Measurements from ENCODE around the gene NCKAP5L. TPM values are rescaled to one million over a fixed set of nuclear protein-coding genes. Genes with fewer than 3 reads are reported as not detected.

Gene NCKAP5L, protein sequence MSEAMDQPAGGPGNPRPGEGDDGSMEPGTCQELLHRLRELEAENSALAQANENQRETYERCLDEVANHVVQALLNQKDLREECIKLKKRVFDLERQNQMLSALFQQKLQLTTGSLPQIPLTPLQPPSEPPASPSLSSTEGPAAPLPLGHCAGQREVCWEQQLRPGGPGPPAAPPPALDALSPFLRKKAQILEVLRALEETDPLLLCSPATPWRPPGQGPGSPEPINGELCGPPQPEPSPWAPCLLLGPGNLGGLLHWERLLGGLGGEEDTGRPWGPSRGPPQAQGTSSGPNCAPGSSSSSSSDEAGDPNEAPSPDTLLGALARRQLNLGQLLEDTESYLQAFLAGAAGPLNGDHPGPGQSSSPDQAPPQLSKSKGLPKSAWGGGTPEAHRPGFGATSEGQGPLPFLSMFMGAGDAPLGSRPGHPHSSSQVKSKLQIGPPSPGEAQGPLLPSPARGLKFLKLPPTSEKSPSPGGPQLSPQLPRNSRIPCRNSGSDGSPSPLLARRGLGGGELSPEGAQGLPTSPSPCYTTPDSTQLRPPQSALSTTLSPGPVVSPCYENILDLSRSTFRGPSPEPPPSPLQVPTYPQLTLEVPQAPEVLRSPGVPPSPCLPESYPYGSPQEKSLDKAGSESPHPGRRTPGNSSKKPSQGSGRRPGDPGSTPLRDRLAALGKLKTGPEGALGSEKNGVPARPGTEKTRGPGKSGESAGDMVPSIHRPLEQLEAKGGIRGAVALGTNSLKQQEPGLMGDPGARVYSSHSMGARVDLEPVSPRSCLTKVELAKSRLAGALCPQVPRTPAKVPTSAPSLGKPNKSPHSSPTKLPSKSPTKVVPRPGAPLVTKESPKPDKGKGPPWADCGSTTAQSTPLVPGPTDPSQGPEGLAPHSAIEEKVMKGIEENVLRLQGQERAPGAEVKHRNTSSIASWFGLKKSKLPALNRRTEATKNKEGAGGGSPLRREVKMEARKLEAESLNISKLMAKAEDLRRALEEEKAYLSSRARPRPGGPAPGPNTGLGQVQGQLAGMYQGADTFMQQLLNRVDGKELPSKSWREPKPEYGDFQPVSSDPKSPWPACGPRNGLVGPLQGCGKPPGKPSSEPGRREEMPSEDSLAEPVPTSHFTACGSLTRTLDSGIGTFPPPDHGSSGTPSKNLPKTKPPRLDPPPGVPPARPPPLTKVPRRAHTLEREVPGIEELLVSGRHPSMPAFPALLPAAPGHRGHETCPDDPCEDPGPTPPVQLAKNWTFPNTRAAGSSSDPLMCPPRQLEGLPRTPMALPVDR (N-terminal part only)
- total RNA-seq (1 to 10 TPM; 9.2 to 9.8 TPM), total RNA-seq (6.5 to 39.4 (median 19.5) reads per million in 172 experiments)
- polyA plus RNA-seq (2013, experiment 1 of 2), result 6.9 TPM
- 6.6 TPM for polyA plus RNA-seq (2013, experiment 2 of 2)

DNA sequence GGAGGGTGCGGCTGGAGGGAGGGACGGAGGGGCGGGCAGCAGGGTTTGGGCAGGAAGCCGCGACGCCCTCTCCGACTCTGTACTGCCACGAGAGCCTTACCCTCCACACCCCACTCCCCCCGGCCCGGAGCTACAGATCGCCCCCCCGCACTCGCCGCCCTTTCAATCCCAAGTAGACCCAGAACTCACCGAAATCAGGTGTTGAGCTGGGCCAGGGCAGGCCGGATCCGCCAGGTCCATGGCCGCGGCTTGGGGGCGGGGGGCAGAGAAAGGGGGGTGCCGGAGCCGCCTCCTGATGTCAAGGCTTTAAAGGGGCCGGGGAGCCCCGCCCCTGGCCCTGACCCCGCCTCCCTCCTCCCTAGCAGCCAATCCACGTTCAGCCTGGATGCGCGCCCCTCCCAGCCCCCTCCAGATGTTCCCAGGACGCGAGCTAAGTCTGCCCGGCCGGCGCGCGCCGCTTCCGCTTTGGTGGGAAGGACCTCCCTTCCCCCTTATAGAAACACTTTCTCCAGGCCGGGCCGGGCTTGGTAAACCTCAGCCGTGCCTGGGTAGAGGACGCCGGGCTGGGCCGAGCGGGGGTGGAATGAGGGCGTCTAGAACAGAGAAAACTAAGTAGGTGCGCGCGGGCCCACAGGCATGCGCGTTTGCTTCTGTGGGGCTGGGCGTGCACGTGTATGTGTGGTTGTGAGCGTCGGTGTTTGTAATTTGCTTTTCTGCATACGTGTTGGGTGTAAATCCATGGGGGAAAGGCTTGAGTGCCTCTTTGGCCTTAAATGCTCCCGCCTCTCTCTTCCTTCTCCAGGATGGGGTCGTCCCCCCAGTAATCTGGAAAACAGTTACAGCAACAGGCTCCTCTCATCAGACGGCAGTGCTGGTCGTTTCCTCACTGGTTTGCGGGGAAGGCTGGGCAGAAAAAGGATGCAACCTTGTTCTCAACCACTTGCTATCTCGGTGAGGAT, at the start of gene NCKAP5L:
NCKAP5L (minus strand) TSS at position 281 of the 959 bp plus-strand sequence. CDS start 24,369 bp downstream, outside the sequence.
- peak; percentile 95 for ATAC-seq (ENCODE audit: poor library complexity)
- peak within 1 kb of the TSS; percentile 64 for H3K4me3 ChIP-seq (ENCODE audit: low read length)
- H3K4me1 ChIP-seq (ENCODE audit: insufficient read depth, low read length), result peaks cover 31% of the 10 kb centered on the region
- peak; percentile 88 to 98 (median 92) for DNase-seq
- TF ChIP-seq, protein P1, sequence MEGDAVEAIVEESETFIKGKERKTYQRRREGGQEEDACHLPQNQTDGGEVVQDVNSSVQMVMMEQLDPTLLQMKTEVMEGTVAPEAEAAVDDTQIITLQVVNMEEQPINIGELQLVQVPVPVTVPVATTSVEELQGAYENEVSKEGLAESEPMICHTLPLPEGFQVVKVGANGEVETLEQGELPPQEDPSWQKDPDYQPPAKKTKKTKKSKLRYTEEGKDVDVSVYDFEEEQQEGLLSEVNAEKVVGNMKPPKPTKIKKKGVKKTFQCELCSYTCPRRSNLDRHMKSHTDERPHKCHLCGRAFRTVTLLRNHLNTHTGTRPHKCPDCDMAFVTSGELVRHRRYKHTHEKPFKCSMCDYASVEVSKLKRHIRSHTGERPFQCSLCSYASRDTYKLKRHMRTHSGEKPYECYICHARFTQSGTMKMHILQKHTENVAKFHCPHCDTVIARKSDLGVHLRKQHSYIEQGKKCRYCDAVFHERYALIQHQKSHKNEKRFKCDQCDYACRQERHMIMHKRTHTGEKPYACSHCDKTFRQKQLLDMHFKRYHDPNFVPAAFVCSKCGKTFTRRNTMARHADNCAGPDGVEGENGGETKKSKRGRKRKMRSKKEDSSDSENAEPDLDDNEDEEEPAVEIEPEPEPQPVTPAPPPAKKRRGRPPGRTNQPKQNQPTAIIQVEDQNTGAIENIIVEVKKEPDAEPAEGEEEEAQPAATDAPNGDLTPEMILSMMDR (IDR thresholded peaks at IDR 0.05), result no peak
- peaks cover 42% of the 10 kb centered on the region for H3K4me1 Mint-ChIP-seq (ENCODE audit: low read depth)
- peak within 1 kb of the TSS; percentile 63 to 72 for H3K27ac ChIP-seq (ENCODE audit: low read depth in 1 of 2, low read length in 2 of 2)
- no peaks in the 10 kb centered on the region for H3K9me3 ChIP-seq (ENCODE audit: control insufficient read depth in 1 of 2, insufficient read depth in 1 of 2, low read length in 2 of 2)
- POLR2A ChIA-PET, result interaction anchor here (0.6 to 4.2 kb wide), 10 partner anchors 8 to 505 kb away, joined by 3 to 44 read pairs (median 4); partner anchors contain the start of genes BCDIN3D, COX14, TMBIM6 and TROAP
- CTCF ChIA-PET, result interaction anchor here (0.8 to 3.6 kb wide), 5 partner anchors 11 to 88 kb away, joined by 4 to 18 read pairs (median 4); partner anchors contain the start of genes BCDIN3D and TMBIM6
- intact Hi-C loops (cut with DNase I, micrococcal nuclease), result loop anchor here (1.0 to 5.0 kb wide), 4 partner anchors 15 to 206 kb away; partner anchors contain the start of genes TMBIM6 (in 2 of the 2), BCDIN3D (in 1 of the 2) and PRPF40B (in 1 of the 2)
- no peaks in the 10 kb centered on the region for H3K36me3 ChIP-seq (ENCODE audit: insufficient read depth, low read length)
- no peaks in the 10 kb centered on the region for H3K27me3 ChIP-seq (ENCODE audit: control insufficient read depth in 1 of 2, insufficient read depth in 2 of 2, low read length in 2 of 2)
- no peaks in the 10 kb centered on the region for H3K9me3 Mint-ChIP-seq
- peak within 1 kb of the TSS; percentile 98 for H3K4me3 Mint-ChIP-seq
- peaks cover 4% of the 10 kb centered on the region for H3K36me3 Mint-ChIP-seq (ENCODE audit: low read depth)
- H3K27ac Mint-ChIP-seq, result peak within 1 kb of the TSS; percentile 89
- no peaks in the 10 kb centered on the region for H3K27me3 Mint-ChIP-seq

DNA sequence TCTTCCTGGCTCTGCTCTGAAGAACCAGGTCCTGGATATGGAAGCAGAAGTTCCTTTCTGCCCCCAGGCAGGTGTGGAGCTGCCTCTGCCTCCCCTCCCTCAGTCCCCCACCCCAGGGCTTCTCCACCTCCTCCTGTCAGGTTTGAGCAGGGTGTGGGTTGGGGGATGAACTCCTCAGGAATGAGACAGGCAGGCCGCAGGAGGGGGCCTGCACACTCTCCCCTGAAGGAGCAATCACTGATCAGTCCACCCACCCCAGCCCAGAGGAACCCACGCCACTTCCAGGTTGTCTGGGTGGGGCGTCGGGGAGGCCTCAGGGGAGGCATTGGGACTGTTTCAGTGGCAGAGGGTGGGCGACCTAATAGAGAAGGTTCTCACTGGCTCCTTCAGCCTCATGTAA, 48.9 kb upstream of the NCKAP5L start:
- H3K4me3 Mint-ChIP-seq, result no peak overlapping the region
- no peak overlapping the region for H3K27ac Mint-ChIP-seq
- CTCF ChIA-PET, result no interaction called here
- H3K36me3 ChIP-seq (ENCODE audit: insufficient read depth, low read length), result no peaks in the 10 kb centered on the region
- no peak for ATAC-seq (ENCODE audit: poor library complexity)
- no peaks in the 10 kb centered on the region for H3K9me3 Mint-ChIP-seq
- H3K4me1 Mint-ChIP-seq (ENCODE audit: low read depth), result no peaks in the 10 kb centered on the region
- POLR2A ChIA-PET, result no interaction called here
- H3K27ac ChIP-seq (ENCODE audit: low read depth in 1 of 2, low read length in 2 of 2), result no peak overlapping the region
- no peaks in the 10 kb centered on the region for H3K36me3 Mint-ChIP-seq (ENCODE audit: low read depth)
- H3K27me3 ChIP-seq (ENCODE audit: control insufficient read depth in 1 of 2, insufficient read depth in 2 of 2, low read length in 2 of 2), result no peaks in the 10 kb centered on the region
- no peaks in the 10 kb centered on the region for H3K4me1 ChIP-seq (ENCODE audit: insufficient read depth, low read length)
- H3K4me3 ChIP-seq (ENCODE audit: low read length), result no peak overlapping the region
- H3K27me3 Mint-ChIP-seq, result no peaks in the 10 kb centered on the region
- no peak for DNase-seq
- intact Hi-C loops (cut with DNase I, micrococcal nuclease), result no loop called here
- TF ChIP-seq, protein P1 (IDR thresholded peaks at IDR 0.05), result no peak
- H3K9me3 ChIP-seq (ENCODE audit: control insufficient read depth in 1 of 2, insufficient read depth in 1 of 2, low read length in 2 of 2), result no peaks in the 10 kb centered on the region
